HG03520 (cell line): Measurements from ENCODE around the gene OR1E2.
"Not testable (repeated sequence)": the region's sequence is repeated elsewhere in the genome, so short reads cannot be mapped to it uniquely, and the experiment has no call there.

Experiments used
- ATAC-seq: cut with Tn5 transposase; IDR thresholded peaks from one replicate; pipeline ENCODE4 v1.9.1; 2021; ENCODE audit warnings: mild to moderate bottlenecking, moderate library complexity; ENCODE audit not compliant: unreplicated experiment

The OR1E2 gene

DNA sequence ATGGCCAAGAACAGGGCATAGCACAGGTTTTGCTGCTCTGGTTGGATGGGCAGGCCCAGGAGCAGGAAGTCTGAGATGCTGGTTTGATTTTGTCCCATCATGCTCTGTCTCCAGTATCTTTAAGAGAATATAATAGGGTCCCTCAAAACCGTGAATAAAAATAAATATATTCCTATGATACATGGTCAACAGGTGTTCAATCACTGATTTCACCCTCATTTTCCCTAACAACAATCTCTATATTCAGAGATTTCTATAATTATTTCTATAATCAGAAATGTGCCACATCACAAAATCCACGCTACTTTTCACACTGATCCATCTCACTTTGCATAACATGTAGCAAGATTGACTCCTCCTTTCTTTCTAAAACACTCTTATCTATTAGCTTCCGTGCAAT is at the start of gene OR1E2:
OR1E2 (minus strand) TSS at position 101 of the 400 bp plus-strand sequence; CDS start at position 101, 0 bp downstream.
- ATAC-seq = no peak

DNA sequence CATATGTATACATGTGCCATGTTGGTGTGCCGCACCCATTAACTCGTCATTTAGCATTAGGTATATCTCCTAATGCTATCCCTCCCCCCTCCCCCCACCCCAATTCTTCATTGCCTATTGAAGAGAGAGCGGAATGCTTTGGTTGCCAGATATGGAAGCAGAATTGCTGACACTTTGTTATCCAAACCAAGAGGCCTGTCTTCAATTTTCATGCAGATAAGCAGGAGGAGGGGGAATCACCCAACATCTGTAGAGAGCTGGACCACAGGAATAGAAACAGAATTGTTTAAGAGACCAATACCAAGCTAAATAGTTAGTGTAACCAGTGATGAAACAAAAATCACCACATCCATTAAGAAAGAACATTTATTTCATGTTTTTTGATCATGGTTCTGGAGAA is 49.2 kb upstream of the OR1E2 start:
- ATAC-seq = no peak

DNA sequence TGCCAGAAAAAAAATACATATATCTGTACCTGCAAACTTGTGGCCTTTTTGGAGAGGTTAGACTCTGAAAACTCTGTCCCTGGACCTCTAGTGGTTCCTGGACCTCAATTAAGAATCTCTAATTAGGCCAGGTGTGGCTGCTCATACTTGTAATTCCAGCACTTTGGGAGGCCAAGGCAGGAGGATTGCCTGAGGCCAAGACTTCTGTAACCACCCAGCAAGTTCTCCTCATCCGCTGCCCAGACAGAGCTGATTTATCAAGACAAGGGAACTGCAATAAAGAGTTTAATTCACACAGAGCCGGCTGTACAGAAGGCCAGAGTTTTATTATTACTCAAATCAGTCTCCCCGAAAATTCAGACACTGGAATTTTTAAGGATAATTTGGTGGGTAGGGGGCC is 46.3 kb upstream of the OR1E2 start:
- ATAC-seq = no peak

- no peak for ATAC-seq
Measured at GRCh38 chr17:3475812-3476610, 42.4 kb upstream of the OR1E2 start, which contains the start of gene ASPA. Gene ASPA (plus strand): TSS chr17:3475997. CDS start chr17:3476160, 163 bp downstream.

- ATAC-seq = no peak
Measured at GRCh38 chr17:3475251-3475685, 41.6 kb upstream of the OR1E2 start.

- no peak for ATAC-seq
Measured at GRCh38 chr17:3474212-3474611, 40.6 kb upstream of the OR1E2 start.

- no peak for ATAC-seq
Measured at GRCh38 chr17:3472137-3472536, 38.5 kb upstream of the OR1E2 start.

- no peak for ATAC-seq
Measured at GRCh38 chr17:3471599-3471998, 38.0 kb upstream of the OR1E2 start, which contains the start of gene SPATA22. Gene SPATA22 (minus strand): TSS chr17:3471819. CDS start chr17:3469325, 2,494 bp downstream.

- no peak for ATAC-seq
Measured at GRCh38 chr17:3469529-3469928, 35.9 kb upstream of the OR1E2 start.

- not testable (repeated sequence) for ATAC-seq
Measured at GRCh38 chr17:3466355-3466754, 32.7 kb upstream of the OR1E2 start.

- no peak for ATAC-seq
Measured at GRCh38 chr17:3448059-3448665, 14.5 kb upstream of the OR1E2 start.

GRCh38 chr17:3447625-3448024 is 14.0 kb upstream of the OR1E2 start:
- ATAC-seq = no peak

GRCh38 chr17:3440451-3440850 is 6.8 kb upstream of the OR1E2 start:
- no peak for ATAC-seq

DNA sequence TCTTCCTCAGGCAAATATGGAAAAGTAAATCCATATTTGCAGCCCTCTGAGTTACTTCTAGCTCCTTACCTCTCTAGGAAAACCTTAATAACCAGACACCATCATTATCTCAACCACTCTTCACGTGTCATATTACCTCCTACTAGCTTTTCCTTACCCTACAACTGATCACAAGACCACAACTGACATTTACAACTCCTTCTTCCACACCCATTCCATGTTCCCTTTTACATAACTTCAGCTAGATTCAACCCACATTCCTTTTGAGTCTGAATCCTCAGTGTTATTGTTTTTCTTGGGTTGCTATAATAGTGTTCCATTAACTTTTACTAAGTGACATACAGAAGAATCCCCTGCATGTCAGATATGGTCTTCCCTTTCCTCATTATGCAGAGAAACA is 4.7 kb upstream of the OR1E2 start:
- no peak for ATAC-seq

DNA sequence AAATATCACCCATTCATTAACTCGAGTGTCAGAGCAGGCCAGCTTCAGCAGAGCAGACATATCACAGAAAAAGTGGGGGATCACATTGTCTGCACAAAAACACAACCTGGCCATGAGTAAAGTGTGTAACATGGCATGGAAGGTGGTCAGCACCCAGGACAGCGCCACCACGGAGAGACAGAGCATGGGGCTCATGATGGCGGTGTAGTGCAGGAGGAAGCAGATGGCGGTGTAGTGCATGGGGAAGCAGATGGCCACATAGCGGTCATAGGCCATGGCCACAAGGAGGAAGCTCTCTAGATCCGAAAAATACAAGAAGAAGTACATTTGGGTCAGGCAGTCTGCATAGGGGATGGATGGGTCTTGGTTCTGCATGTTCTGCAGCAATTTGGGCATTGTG is 426 bp downstream of the OR1E2 start:
- not testable (repeated sequence) for ATAC-seq

- ATAC-seq = no peak
Measured at GRCh38 chr17:3418222-3418621, 15.4 kb downstream of the OR1E2 start.

DNA sequence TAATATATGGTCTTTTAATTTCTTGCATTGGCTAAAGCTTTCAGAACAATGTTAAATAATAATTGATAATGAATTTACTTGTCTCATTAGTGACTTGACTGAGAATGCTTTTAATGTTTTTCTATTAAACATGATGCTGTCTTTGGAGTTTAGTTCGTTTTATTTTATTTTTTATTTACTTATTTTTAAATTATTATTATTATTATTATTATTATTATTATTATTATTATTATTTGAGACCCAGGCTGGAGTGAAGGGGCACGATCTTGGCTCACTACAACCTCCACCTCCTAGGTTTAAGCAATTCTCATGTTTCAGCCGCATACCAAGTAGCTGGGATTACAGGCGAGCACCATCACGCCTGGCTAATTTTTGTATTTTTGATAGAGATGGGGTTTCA is 18.0 kb downstream of the OR1E2 start:
- no peak for ATAC-seq

DNA sequence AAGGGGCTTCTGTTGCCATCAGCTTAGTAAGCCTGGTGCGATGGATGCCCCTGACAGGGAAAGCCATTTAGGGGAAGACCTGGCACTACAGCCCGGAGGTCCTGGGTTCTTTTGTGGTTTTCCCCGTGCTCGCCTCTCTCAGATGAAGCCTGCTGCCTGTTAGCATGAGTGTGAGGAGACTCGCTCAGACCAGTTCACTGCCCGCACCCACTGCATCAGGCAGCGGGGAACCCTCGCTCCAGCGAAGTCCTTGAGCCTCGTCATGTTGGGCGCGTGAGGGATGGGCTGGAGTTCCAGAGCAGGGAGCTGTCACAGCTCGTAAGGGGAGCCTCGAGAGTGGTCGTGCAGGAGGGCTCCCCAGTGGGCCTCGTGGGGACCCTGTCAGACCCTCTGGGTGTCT is 21.4 kb downstream of the OR1E2 start:
- ATAC-seq = not testable (repeated sequence)

GRCh38 chr17:3411070-3411469 is 22.6 kb downstream of the OR1E2 start, which contains the start of gene OR3A3:
Gene OR3A3 (plus strand): TSS chr17:3411370.
- no peak for ATAC-seq

DNA sequence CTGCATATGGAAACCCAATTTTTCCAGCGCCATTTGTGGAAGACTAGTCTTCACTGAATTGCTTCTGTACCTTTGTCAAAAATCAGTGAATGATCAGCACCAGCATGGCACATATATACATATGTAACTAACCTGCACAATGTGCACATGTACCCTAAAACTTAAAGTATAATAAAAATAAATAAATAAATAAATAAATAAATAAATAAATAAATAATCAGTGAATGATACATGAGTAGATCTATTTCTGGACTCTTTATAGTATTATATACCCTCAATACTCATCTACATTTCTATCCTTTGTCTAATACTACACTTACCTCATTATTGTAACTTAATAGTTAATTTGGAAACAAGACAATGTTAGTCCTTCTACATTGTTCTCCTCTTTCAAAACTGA is 29.8 kb downstream of the OR1E2 start:
- ATAC-seq = not testable (repeated sequence)

GRCh38 chr17:3401786-3402185 is 31.9 kb downstream of the OR1E2 start:
- ATAC-seq = no peak

GRCh38 chr17:3400055-3400454 is 33.6 kb downstream of the OR1E2 start:
- no peak for ATAC-seq
